Measurements from ENCODE around the gene SLC8B1. TPM values are rescaled to one million over a fixed set of nuclear protein-coding genes. Genes with fewer than 3 reads are reported as not detected.

SLC8B1 gene
- total RNA-seq, 4 donors from 2014 or later = 20.9 to 44.2 (median 29.8) TPM

GRCh38 chr12:113370923-113371682 is 36.2 kb upstream of the SLC8B1 start:
- ATAC-seq = no peak
- Histone ChIP-seq H3K27ac (no peak overlapping the region), H3K36me3 (peaks cover 0 to 68% of the 10 kb centered on the region in 2 donors), H3K4me3 (no peak overlapping the region), H3K27me3 (no peaks in the 10 kb centered on the region), H3K9me3 (no peaks in the 10 kb centered on the region), H3K4me1 (peaks cover 0 to 7% (median 0%) of the 10 kb centered on the region in 3 donors)
- TF ChIP-seq EP300 (IDR thresholded peaks at IDR 0.05) (no peak), CTCF (IDR thresholded peaks at IDR 0.05) (no peak), POLR2A (IDR thresholded peaks at IDR 0.05) (no peak)
- WGBS, 2 donors (ENCODE audit: low coverage in 1 of 2) = 69 to 83% methylated on average over 1 to 2 of the region's 7 CpGs

DNA sequence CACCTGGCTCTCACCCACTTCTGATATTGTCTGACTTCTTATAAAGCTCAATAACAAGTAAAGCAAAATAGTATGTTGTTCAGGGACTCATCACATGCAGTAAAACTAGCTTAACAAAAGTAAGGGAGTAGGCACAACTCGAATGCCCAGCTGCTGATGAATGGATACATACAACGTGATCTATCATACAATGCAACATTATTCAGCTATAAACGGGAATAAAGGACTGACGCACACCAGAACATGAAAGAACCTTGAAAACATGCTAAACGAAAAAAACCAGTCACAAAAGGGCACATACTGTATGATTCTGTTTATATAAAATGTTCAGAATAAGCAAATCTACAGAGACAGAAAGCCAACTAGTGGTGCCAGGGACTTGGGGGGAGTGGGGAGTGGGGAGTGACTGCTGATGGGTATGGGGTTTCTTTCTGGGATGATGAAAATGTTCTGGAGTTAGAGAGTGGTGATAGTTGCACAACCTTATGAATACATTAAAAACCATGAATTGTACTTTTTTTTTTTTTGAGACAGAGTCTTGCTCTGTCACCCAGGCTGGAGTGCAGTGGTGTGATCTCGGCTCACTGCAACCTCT is 34.6 kb upstream of the SLC8B1 start:
- 53 to 66% methylated on average over 5 to 6 of the region's 6 CpGs for WGBS, 2 donors (ENCODE audit: low coverage in 1 of 2)
- no peaks in the 10 kb centered on the region for H3K9me3 ChIP-seq
- peaks cover 0 to 63% of the 10 kb centered on the region in 2 donors for H3K36me3 ChIP-seq
- ATAC-seq = no peak
- no peaks in the 10 kb centered on the region for H3K27me3 ChIP-seq
- TF ChIP-seq POLR2A (IDR thresholded peaks at IDR 0.05) = no peak
- no peak for TF ChIP-seq CTCF (IDR thresholded peaks at IDR 0.05)
- TF ChIP-seq POLR2AphosphoS5 (IDR thresholded peaks at IDR 0.05) = no peak
- TF ChIP-seq EP300 (IDR thresholded peaks at IDR 0.05) = no peak
- no peak overlapping the region for H3K4me3 ChIP-seq
- no peak overlapping the region for H3K27ac ChIP-seq
- H3K4me1 ChIP-seq = peaks cover 0 to 7% (median 0%) of the 10 kb centered on the region in 3 donors

DNA sequence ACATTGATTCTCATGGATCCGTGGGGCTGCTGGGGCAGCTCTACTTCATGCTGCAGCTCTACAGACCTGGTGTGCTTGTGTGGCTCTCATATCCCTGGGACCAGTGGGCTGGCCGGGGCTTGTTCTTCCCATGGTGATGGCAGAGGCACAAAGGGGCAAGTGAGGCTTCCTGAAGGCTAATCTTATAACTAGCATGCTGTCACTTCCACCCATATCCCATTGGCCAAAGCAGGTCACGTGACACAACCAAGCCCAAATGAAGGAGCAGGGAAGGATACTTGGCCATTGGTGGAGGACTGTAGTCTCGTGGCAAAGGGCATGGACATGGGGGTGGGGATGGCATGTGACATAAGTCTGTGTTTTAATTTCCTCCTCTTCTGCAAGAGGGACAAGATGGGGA is 33.4 kb upstream of the SLC8B1 start:
- Histone ChIP-seq H3K27ac (no peak overlapping the region), H3K27me3 (no peaks in the 10 kb centered on the region), H3K36me3 (peaks cover 0 to 60% of the 10 kb centered on the region in 2 donors), H3K4me3 (no peak overlapping the region), H3K4me1 (peaks cover 0 to 7% (median 0%) of the 10 kb centered on the region in 3 donors), H3K9me3 (no peaks in the 10 kb centered on the region)
- no peak for ATAC-seq
- no peak for TF ChIP-seq EP300 (IDR thresholded peaks at IDR 0.05)
- no peak for TF ChIP-seq POLR2AphosphoS5 (IDR thresholded peaks at IDR 0.05)
- no peak for TF ChIP-seq CTCF (IDR thresholded peaks at IDR 0.05)
- no peak for TF ChIP-seq POLR2A (IDR thresholded peaks at IDR 0.05)
- 87 to 100% methylated on average over 1 to 3 of the region's 4 CpGs for WGBS, 2 donors (ENCODE audit: low coverage in 1 of 2)

GRCh38 chr12:113366827-113367226 is 31.9 kb upstream of the SLC8B1 start:
- Histone ChIP-seq H3K36me3 (peaks cover 0 to 45% of the 10 kb centered on the region in 2 donors), H3K4me3 (no peak overlapping the region), H3K4me1 (peaks cover 0 to 12% (median 0%) of the 10 kb centered on the region in 3 donors), H3K9me3 (no peaks in the 10 kb centered on the region), H3K27ac (no peak overlapping the region), H3K27me3 (no peaks in the 10 kb centered on the region)
- WGBS, 2 donors (ENCODE audit: low coverage in 1 of 2) = 67 to 95% methylated on average over 2 to 3 of the region's 4 CpGs
- ATAC-seq = no peak
- TF ChIP-seq EP300 (IDR thresholded peaks at IDR 0.05) = no peak
- no peak for TF ChIP-seq POLR2AphosphoS5 (IDR thresholded peaks at IDR 0.05)
- no peak for TF ChIP-seq POLR2A (IDR thresholded peaks at IDR 0.05)
- no peak for TF ChIP-seq CTCF (IDR thresholded peaks at IDR 0.05)
